Bronchial epithelial cell (primary cell): ENCODE data around the gene KRTAP12-4. TPM values are rescaled to one million over a fixed set of nuclear protein-coding genes. Genes with fewer than 3 reads are reported as not detected.
"Not testable (repeated sequence)": the region's sequence is repeated elsewhere in the genome, so short reads cannot be mapped to it uniquely, and the experiment has no call there.

ENCODE experiments used
- DNase-seq: peaks from one replicate; pipeline ENCODE4 v3.0.0-alpha.2; 2010; ENCODE audit warnings: low read depth
- FAIRE-seq: peaks from 2 replicates; lab custom pipeline; 2011; peaks lifted over from hg19 to GRCh38; lab: Jason Lieb, UNC
- H3K27me3 ChIP-seq: 2 replicates; pipeline ENCODE4 v1.5.1; 2011; ENCODE audit warnings: low read length; ENCODE audit not compliant: control insufficient read depth, insufficient read depth
- H3K36me3 ChIP-seq: 2 replicates; pipeline ENCODE4 v1.5.1; 2011; ENCODE audit warnings: low read length; ENCODE audit not compliant: control insufficient read depth, insufficient read depth
- H3K4me3 ChIP-seq: 2 replicates; pipeline ENCODE4 v1.5.1; 2011; ENCODE audit warnings: mild to moderate bottlenecking, low read depth, low read length, control low read depth
- total RNA-seq: library from RNA; depleted of rRNA; stranded (reverse); fragments of >200 nt; gene quantifications from 2 replicates; pipeline ENCODE4 v1.2.1, GENCODE V29; 2014
- TF ChIP-seq, protein P1 (sequence below): IDR thresholded peaks from 2 replicates; pipeline ENCODE4 v1.5.1; 2011; ENCODE audit warnings: mild to moderate bottlenecking, moderate library complexity, low read length, control low read depth, inconsistent platforms; ENCODE audit not compliant: insufficient read depth, severe bottlenecking

KRTAP12-4 gene
- total RNA-seq, 1 donor from 2014 or later, result not detected

DNA sequence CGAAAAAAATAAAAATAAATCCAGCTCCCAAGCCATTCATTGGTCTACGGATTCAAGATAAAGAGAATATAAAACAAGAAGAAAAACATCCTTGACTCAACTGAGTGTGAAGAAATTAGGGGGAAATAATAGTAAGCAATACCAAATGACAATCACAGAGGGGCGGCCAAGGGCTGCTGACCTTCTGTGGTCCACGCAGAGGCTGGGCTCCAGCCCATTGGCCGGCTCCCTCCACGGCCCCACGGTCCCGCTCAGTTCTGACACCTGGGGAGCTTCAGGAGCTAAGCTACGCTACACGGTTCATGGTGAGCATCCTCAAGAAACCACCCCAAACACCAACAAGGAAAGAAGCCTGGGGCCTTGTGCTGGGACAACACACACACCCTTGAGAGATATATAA, 42.1 kb upstream of the KRTAP12-4 start:
- H3K27me3 ChIP-seq, result no peaks in the 10 kb centered on the region
- FAIRE-seq, result no peak

DNA sequence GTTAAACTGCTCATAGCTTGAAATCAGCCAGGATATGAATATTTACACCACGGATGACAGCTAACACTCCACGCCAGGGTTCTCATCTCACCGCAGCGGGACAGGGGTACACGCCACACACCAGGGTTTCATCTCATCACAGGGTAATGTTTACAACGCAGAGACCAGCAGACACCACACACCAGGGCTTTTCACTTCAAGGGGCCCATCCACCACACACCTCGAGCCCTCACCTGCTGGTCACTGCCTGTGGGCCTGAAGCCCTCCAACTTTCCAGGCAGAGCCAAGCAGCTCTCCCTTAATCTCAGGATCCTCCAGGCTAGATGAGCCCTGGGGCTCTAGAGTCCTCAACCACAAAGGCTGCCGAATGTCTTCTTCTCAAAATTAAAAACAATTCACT, 41.2 kb upstream of the KRTAP12-4 start:
- TF ChIP-seq, protein P1, sequence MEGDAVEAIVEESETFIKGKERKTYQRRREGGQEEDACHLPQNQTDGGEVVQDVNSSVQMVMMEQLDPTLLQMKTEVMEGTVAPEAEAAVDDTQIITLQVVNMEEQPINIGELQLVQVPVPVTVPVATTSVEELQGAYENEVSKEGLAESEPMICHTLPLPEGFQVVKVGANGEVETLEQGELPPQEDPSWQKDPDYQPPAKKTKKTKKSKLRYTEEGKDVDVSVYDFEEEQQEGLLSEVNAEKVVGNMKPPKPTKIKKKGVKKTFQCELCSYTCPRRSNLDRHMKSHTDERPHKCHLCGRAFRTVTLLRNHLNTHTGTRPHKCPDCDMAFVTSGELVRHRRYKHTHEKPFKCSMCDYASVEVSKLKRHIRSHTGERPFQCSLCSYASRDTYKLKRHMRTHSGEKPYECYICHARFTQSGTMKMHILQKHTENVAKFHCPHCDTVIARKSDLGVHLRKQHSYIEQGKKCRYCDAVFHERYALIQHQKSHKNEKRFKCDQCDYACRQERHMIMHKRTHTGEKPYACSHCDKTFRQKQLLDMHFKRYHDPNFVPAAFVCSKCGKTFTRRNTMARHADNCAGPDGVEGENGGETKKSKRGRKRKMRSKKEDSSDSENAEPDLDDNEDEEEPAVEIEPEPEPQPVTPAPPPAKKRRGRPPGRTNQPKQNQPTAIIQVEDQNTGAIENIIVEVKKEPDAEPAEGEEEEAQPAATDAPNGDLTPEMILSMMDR, result no peak
- no peak for DNase-seq
- Histone ChIP-seq H3K36me3 (no peaks in the 10 kb centered on the region), H3K4me3 (no peak overlapping the region), H3K27me3 (no peaks in the 10 kb centered on the region)
- no peak for FAIRE-seq

More for the DNA sequence above, 42.1 kb upstream of the KRTAP12-4 start:
- DNase-seq, result no peak
- H3K4me3 ChIP-seq, result no peak overlapping the region
- TF ChIP-seq, protein P1, result no peak
- H3K36me3 ChIP-seq, result no peaks in the 10 kb centered on the region

- H3K36me3 ChIP-seq, result no peaks in the 10 kb centered on the region
- no peak for DNase-seq
- no peaks in the 10 kb centered on the region for H3K27me3 ChIP-seq
- no peak for FAIRE-seq
- TF ChIP-seq, protein P1, result no peak
- no peak overlapping the region for H3K4me3 ChIP-seq
Measured at GRCh38 chr21:44695184-44695583, 40.7 kb upstream of the KRTAP12-4 start.

DNA sequence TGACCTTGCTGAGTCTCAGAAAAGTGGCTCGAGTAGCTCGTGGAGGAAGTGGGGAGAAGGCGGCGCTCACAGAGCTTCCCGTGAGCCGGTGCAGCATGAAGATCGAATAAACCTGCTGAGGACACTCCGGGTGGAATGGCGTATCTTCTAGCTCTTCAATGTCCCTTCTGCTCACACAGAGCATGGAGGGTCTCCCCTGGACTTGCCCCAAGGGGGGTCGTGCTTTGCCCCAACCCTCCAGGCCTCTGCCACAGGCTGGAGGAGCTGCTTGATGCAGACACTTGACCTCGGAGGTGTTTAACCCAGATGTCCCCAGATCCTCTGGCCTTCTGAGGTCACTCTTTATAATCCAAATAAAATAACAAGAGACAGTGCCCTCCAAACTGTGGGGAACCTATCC, 40.3 kb upstream of the KRTAP12-4 start:
- Histone ChIP-seq H3K4me3 (no peak overlapping the region), H3K27me3 (no peaks in the 10 kb centered on the region), H3K36me3 (no peaks in the 10 kb centered on the region)
- TF ChIP-seq, protein P1, result no peak
- no peak for DNase-seq
- FAIRE-seq, result no peak

DNA sequence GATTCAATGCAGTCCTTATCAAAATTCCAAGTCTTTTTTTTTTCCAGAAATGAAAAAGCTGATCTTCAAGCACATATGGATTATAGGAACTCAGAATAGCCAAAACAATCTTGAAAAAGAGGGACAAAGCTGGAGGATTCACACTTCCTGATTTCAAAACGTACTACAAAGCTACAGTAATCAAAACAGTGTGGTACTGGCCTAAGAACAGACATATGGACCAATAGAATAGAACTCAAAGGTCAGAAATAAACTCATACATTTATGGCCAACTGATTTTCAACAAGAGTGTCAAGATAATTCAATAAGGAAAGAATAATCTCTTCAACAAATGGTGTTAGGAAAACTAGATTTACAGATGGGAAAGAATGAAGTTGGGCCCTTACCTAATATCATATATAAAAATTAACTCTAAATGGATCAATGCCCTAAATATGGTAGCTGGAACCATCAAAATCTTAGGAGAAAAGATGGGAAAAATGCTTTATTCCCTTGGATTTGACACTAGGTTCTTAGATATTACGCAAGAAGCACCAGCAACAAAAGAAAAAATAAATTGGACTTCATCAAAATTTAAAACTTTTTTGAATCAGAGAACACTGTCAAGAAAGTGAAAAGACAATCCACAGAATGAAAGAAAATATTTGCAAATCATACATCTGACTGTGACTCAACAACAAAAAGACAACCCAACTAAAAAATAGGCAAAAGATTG, 38.5 kb upstream of the KRTAP12-4 start:
- Histone ChIP-seq H3K4me3 (no peak overlapping the region), H3K27me3 (no peaks in the 10 kb centered on the region), H3K36me3 (no peaks in the 10 kb centered on the region)
- TF ChIP-seq, protein P1, result no peak
- FAIRE-seq (no peak), DNase-seq (no peak)

DNA sequence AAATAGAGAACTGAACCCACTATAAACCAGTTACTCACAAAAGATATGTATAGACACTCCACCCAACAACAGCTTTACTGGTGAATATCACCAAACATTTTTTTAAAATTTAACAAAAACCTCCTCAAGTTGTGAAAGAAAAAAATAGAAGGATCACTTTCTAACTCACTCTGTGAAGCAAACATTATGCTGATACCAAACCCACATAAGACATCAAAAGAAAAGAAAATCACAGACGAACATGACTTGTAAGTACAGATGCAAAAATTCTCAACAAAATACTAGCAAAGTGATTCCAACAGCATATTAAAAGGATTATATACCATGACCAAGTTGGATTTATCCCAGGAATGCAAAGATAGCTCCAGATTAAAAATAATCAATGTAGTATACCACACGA, 37.2 kb upstream of the KRTAP12-4 start:
- Histone ChIP-seq H3K36me3 (no peaks in the 10 kb centered on the region), H3K4me3 (no peak overlapping the region), H3K27me3 (no peaks in the 10 kb centered on the region)
- DNase-seq (no peak), FAIRE-seq (no peak)
- TF ChIP-seq, protein P1, result no peak

DNA sequence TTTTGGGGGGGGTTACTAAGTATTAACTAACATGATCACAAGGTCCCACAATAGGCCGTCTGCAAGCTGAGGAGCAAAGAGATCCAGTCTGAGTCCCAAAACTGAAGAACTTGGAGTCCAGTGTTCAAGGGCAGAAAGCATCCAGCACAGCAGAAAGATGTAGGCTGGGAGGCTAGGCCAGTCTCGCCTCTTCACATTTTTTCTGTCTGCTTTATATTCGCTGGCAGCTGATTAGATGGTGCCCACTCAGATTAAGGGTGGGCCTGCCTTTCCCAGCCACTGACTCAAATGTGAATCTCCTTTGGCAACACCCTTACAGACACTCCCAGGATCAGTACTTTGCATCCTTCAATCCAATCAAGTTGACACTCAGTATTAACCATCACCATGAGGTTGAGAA, 35.3 kb upstream of the KRTAP12-4 start:
- not testable (repeated sequence) for H3K4me3 ChIP-seq, DNase-seq, H3K27me3 ChIP-seq, FAIRE-seq, H3K36me3 ChIP-seq
